CD1c-positive myeloid dendritic cell (primary cell): ENCODE results near the gene GRM4.

ENCODE experiments used
- DNase-seq: peaks from one replicate; pipeline ENCODE4 v3.0.0-alpha.2; 2016; ENCODE audit errors: extremely low spot score

The GRM4 gene

DNA sequence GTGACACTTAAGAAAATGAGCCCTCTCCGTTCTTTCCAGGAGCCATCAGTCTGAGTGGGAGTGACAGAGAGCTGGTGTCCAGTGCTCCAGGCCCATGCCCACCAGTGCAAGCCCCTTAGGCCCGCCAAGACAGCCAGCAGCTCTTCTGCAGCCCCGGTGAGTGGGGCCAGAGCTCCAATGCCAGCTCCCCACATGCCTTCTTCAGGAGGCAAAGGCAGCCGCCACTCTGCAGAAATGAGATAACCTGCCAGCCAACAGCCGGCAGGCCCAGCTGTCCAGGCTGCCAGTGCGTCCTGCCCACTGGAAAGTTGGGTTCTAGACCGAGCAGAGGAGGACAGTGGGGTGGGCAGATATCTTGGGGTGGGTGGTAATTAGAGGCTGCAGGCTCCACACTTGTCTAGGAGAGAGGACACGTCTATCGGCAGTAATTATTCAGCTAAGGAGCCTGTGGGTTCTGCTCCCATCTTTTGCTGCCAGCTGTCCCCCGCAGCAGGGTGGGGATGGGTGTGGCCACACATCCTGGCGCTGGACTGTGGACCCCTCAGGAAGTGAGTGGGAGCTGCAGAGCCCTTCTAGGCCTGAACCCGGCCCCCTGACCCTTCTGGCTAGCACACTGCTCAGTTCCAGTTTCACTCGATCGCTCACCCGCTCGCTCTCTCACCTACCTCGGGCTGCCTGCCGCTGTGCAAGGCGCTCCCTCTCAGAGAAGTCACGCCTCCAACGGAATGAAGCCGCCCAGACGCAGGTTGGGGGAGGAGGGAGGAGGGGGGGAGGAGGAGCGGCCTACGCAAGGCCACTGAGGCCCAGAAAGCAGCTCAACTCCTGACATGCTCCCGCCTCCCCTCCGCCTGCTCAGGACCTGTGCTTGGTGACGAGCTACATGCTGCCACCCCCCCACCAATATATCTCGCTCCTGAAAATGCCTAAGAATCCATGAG lies 3.6 kb downstream of the GRM4 start:
- DNase-seq = no peak

- no peak for DNase-seq
Measured at GRCh38 chr6:34140075-34140474, 5.8 kb downstream of the GRM4 start.

DNA sequence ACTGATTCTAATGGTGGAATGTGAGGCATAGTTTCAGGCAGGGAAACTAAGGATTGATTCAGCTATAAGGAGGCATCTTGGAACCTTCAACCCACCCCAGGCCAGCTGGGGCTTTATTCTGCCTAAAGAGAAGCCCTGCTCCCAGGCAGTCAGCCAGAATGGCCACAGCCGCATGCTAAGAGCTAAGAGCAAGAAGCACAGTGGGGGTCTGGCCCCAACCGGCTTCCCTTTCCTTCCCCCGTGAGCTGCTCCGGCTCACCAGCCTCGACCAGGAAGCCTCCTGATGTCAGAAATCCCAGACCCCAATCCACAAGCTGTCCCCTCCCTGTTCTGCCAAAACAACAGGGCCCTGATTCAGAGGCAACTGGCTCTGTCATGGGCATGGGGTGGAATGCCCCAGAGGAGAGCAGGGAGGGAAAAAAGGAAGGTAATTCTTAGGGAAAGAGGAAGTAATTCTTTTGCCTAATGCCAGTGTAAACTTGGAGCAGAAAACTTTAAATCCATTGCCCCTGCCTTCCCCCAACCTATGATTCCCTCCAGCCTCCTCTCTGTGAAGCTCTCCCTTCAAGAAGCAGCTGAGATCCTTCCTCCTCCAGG lies 6.9 kb downstream of the GRM4 start:
- DNase-seq = no peak

DNA sequence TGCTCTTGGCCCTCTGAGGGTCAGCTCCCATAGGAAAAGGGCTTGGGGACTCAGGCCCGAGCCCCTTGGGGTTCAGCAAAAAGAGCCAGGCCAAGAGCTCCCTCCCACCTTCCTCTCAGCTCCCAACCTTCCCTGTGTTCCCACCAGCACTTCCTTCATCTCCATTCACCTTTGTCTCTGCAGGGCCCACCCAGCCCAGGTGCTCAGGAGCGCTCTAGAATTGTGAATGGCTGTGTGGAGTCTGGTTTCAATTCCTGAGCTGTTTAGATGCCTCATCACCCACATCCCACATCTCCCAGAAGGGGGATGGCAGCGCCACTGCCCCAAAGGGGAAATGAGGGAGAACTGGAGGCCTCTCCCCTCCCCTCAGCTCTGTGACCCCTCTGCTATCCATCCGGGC lies 7.7 kb downstream of the GRM4 start:
- no peak for DNase-seq

- no peak for DNase-seq
Measured at GRCh38 chr6:34135541-34135940, 10.3 kb downstream of the GRM4 start.

- DNase-seq = no peak
Measured at GRCh38 chr6:34132486-34133185, 13.3 kb downstream of the GRM4 start.

DNA sequence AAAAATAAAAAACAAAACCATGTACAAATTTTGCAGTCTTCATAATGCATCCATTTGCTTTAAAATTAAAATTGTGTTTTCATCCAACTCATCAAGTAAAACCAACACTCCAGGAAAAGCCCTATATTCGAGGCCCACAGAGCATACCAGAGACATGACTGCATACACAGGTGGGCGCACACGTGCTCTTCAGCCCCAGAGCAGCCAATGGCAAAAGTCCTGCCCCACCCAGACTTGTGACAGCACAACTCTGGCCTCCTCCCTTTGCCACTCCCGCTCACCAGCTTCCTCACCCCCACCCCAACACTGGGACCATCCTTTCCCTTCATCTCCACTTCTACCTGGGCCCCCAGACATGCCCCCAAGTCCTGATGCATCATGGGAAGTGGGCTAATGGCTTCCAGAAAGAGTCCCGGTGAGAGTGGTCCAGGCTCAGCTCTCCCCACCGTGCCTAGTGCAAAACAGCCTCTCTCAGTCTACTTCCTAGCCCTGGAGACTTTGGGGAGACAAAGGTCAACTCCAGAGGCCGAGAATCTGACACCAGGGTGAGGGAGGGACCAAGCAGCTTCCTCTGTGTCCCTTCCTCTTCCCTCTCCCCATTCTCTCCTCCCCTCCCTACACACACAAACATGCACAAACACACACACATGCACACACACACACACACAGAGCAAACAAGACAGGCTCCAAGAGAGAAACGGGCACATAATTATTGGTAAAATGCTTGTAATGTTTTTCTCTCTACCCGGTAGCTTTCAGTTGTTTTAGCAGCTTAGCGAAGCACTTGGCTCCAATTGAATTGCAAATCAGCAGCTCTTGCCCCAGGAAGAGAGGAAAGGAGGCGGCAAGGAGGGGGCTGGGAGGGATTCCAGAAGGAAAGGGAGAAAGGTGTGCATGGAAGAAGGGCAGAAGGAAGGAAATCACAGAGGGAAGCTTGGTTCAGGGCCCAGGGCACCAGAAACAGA lies 14.3 kb downstream of the GRM4 start:
- no peak for DNase-seq

DNA sequence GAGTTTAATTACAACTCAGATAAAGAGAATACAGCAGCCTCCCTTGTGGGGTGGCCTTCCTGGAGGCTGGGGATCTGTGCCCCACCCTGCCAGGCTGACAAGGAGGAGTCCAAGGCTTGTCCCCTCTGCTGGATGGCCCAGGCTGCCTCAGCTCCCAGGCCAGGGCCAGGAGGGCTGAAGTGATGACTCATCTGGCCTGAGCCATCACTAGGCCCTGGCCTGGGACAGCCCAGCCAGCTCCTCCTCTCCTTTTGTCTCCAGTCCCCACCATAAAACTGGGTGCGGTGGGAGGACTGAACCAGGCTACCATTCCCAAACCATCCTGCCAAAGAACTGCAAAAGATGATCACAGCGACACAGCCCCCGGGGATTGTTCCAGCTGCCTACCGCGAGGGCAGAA lies 15.0 kb downstream of the GRM4 start:
- DNase-seq = no peak

DNA sequence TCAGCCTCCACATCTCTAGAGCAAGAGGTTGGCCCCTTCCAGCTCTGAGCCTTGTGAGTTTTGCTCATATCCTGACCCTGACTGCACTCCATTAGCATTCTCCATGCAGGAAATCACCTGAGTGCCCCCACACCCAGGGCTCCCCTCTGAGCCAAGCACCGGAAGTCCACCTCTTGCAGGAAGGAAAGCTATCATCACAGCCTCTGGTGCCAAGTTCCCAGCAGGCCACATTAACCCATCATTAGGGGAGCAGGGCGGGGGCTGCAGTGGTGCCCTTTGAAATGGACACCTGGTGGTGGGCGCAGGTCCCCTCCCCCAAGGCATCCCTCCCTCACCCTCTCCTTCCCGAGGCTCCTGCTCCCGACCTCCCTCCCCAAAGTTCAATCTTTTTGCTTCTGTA lies 16.1 kb downstream of the GRM4 start:
- DNase-seq = no peak

GRCh38 chr6:34128045-34128444 lies 17.8 kb downstream of the GRM4 start:
- DNase-seq = no peak

GRCh38 chr6:34126419-34126818 lies 19.5 kb downstream of the GRM4 start:
- DNase-seq = no peak

GRCh38 chr6:34125939-34126338 lies 19.9 kb downstream of the GRM4 start:
- DNase-seq = no peak

- DNase-seq = no peak
Measured at GRCh38 chr6:34120953-34121675, 24.8 kb downstream of the GRM4 start.

- DNase-seq = no peak
Measured at GRCh38 chr6:34115915-34116314, 30.0 kb downstream of the GRM4 start.

DNA sequence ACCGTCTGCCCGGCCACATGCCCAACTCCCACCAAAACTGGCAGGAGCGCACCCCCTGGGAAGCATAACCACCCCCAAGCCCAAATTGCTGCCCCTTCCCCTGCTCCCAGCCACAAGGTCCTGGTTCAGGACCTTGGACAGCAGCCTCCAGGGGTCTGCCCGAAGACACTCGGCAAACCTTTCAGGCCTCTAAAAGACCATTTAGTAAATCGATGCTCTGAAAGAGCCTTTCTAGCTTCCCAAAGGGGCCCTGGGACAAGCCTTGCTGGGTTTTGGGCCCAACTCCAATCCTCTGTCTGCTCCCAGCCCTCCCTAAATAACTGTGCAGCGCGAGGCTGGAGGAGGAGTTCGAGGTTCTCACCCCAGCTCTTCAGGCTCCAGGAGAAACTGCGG lies 30.5 kb downstream of the GRM4 start:
- DNase-seq = no peak

GRCh38 chr6:34114695-34115402 lies 31.0 kb downstream of the GRM4 start:
- no peak for DNase-seq

DNA sequence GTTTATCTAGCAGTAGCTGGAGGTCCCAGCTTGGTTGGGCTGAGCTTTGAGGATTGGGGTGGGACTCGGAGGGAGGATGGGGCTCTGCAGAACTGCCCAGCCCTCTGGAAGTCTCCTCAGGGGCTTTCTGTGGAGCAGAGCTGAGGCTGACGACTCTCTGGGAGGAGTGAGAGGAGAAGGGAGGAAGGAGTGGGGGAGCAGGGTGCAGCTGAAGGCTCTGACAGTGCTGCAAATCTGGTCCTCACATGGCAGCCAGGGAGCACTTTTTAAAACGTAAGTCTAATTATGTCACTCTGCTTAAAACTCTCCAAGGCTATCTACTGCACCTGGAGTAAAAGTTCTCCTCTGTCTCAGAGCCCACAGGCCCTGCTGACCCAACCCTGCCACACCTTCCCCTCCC lies 32.4 kb downstream of the GRM4 start:
- no peak for DNase-seq

GRCh38 chr6:34112126-34112525 lies 33.8 kb downstream of the GRM4 start:
- no peak for DNase-seq

- no peak for DNase-seq
Measured at GRCh38 chr6:34110610-34111009, 35.3 kb downstream of the GRM4 start.

DNA sequence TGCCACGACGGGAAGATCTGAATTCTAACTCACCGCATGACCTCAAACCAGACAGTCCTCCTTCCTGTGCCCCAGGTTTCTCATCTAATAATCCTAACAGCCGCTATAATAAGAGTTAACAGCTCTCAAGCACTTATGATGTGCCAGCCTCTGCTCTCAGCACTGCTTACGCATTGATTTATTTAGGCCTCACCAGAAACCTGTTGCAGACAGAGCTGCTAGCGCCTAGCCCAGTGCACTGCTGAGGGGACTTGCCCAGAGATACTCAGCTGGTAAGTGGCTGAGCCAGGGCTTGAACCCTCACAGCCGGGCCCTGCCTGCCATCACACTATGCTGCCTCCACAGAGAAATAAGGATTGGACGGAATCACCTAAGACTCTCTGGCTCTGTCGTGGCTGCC lies 37.7 kb downstream of the GRM4 start:
- no peak for DNase-seq
